AG10803 (cell line): Measurements from ENCODE around the gene FAM222B.
"Not testable (repeated sequence)": the region's sequence is repeated elsewhere in the genome, so short reads cannot be mapped to it uniquely, and the experiment has no call there.

Source experiments
- DNase-seq: peaks from one replicate; pipeline ENCODE4 v3.0.0; 2010; ENCODE audit warnings: low read depth
- H3K4me3 ChIP-seq: 2 replicates; pipeline ENCODE4 v1.5.1; 2011; ENCODE audit warnings: mild to moderate bottlenecking, low read length, control low read depth
- TF ChIP-seq, protein P1 (sequence below): conservative IDR thresholded peaks from 2 replicates; pipeline ENCODE4 v1.5.1; 2011; ENCODE audit warnings: mild to moderate bottlenecking, low read length, control low read depth, inconsistent platforms

The FAM222B gene

DNA sequence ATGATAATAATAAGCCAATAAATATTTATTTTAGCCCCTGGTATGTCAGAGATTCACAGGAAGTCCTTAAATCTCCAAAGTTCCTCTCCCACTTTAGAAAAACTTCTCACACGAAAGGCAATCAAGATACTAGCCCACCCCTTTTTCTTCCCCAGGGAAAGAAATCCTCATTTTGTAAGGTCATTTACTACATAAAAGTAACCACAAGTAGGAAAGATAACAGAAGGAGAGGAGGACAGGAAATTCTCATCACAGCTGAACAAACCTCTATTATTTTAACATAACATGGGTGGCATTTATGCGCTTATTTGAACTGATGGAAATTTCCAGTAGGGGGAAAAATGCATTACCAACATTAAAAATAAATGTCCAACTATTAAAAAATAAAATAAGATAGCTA, 3.4 kb downstream of the FAM222B start:
- TF ChIP-seq, protein P1, sequence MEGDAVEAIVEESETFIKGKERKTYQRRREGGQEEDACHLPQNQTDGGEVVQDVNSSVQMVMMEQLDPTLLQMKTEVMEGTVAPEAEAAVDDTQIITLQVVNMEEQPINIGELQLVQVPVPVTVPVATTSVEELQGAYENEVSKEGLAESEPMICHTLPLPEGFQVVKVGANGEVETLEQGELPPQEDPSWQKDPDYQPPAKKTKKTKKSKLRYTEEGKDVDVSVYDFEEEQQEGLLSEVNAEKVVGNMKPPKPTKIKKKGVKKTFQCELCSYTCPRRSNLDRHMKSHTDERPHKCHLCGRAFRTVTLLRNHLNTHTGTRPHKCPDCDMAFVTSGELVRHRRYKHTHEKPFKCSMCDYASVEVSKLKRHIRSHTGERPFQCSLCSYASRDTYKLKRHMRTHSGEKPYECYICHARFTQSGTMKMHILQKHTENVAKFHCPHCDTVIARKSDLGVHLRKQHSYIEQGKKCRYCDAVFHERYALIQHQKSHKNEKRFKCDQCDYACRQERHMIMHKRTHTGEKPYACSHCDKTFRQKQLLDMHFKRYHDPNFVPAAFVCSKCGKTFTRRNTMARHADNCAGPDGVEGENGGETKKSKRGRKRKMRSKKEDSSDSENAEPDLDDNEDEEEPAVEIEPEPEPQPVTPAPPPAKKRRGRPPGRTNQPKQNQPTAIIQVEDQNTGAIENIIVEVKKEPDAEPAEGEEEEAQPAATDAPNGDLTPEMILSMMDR: no peak
- DNase-seq: no peak
- no peak overlapping the region for H3K4me3 ChIP-seq

DNA sequence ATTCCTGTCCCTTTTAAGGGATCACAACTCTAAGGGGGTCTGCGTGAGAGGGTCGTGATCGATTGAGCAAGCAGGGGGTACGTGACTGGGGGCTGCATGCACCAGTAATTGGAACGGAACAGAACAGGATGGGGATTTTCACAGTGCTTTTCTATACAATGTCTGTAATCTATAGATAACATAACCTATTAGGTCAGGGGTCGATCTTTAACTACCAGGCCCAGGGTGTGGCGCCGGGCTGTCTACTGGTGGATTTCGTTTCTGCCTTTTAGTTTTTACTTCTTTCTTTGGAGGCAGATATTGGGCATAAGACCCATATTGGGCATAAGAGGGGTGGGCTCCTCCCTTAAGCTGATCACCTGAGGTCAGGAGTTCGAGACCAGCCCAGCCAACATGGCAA, 6.0 kb downstream of the FAM222B start:
- H3K4me3 ChIP-seq, DNase-seq: not testable (repeated sequence)

DNA sequence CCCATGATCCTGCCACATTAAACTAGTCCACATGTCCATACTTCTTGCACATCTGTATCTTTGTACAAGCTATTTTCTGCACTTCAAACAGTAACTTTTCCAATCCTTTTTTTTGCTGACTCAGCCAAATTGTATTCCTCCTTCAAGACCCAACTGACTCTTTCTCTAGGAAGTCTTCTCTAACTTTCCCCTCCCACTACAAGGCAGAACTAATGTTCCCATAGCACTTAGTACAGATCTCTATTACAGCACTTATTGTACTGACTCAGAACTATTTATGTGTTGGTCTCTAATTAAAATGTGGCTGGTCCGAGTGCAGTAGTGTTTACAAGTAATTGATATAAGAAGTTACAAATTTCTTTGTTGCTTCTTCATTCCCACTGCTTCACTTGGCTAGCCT, 8.2 kb downstream of the FAM222B start:
- no peak for DNase-seq
- TF ChIP-seq, protein P1: no peak
- H3K4me3 ChIP-seq: no peak overlapping the region

DNA sequence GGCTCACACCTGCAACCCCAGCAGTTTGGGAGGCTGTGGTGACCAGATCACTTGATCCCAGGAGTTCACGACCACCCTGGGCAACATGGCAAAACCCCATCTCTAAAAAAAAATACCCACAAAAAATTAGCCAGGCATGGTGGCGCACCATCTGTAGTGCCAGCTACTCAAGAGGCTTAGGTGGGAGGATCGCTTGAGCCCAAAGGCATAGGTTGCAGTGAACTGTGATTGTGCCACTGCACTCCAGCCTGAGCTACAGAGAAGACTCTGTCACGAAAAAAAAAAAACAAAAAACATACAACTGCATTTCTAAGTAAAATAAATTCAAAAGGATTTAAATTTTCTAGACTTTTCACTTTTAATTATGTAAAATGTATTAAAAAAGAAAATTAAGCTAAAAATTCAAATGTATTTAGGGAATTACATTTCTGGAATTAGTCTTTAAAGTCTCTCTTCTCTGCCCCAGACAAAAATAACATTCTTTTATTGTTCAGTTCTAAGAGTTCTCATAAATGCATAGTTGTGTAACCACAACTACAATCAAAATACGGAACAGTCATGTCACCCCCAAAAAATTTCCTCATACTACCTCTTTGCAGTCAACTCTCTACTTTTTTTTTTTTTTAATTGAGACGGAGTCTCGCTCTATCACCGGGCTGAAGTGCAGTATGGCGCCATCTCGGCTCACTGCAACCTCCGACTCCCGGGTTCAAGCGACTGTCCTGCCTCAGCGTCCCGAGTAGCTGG, 14.1 kb downstream of the FAM222B start:
- no peak overlapping the region for H3K4me3 ChIP-seq
- TF ChIP-seq, protein P1: no peak
- DNase-seq: peak; percentile 40

DNA sequence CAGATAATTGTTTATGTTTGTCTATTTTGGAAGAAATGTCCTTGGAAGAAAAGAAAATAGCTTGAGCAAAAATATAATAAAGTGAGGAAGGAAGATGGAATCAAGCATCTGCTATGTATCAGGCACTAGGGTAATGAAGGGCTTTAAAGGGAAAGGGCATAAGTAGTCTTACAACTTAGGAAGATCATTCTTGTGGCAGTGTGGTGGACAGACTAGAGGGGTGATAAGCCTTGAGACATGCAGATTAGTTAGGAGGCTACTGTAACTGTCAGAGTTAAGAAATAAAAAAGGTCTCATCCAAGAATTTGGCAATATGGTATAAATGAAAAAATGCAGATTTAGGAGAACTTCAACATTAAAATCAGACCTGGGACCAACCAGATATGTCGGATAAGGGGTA, 14.9 kb downstream of the FAM222B start:
- TF ChIP-seq, protein P1: no peak
- no peak for DNase-seq
- no peak overlapping the region for H3K4me3 ChIP-seq

DNA sequence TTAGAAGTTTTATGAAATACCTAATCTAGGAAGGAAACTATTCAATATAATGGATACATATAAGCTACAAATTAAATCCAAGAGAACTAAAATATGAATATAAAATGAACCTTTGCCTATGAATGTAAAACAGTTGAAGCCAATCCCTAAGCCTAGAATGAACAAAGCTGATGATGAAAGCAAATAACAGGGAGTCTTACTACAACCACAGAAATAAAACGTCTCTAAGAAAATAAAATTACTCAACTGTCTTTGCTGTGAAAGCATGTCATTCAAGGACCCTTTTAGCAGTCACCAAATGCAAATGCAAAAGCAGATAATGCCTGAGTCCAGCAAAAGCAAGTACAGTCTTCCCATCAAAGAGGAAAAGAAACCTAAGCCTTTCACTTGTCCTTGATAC, 23.0 kb downstream of the FAM222B start:
- no peak overlapping the region for H3K4me3 ChIP-seq
- no peak for DNase-seq
- TF ChIP-seq, protein P1: no peak

DNA sequence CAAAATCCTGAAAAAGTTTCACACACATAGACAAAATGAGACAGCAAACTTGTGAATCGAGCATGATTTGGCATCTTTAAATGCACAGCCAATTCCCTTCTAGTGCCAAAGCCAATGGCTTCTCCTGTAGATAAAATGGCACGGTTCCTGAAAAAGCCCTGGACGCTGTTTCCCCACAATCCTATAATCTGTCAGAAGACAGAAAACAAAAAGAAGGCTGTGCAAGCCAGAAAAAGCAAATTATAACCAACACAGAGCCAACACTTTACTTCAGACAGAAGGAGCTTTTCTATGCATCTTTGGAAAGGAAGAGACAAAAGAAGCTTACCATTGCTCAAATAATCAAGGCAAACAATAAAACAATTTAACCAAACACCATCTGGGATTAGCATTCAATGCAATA, 23.8 kb downstream of the FAM222B start:
- DNase-seq: no peak
- H3K4me3 ChIP-seq: no peak overlapping the region
- TF ChIP-seq, protein P1: no peak
